ENCODE data around the gene MRM2. TPM values are rescaled to one million over a fixed set of nuclear protein-coding genes. Genes with fewer than 3 reads are reported as not detected.

The MRM2 gene
- total RNA-seq, 1 experiment from 2014 or later = 32.2 TPM

GRCh38 chr7:2195400-2196246, 46.4 kb downstream of the MRM2 start:
- Histone ChIP-seq H3K9me3 (peaks cover 3% of the 10 kb centered on the region), H3K4me3 (no peak overlapping the region), H3K36me3 (peaks cover 25% of the 10 kb centered on the region), H3K27me3 (no peaks in the 10 kb centered on the region)
- no peak for DNase-seq

GRCh38 chr7:2193575-2194305, 48.3 kb downstream of the MRM2 start:
- H3K9me3 ChIP-seq = peaks cover 3% of the 10 kb centered on the region
- no peaks in the 10 kb centered on the region for H3K27me3 ChIP-seq
- H3K36me3 ChIP-seq = peaks cover 20% of the 10 kb centered on the region
- no peak overlapping the region for H3K4me3 ChIP-seq
- no peak for DNase-seq

- Histone ChIP-seq H3K36me3 (peaks cover 22% of the 10 kb centered on the region), H3K4me3 (no peak overlapping the region), H3K27me3 (no peaks in the 10 kb centered on the region), H3K9me3 (peaks cover 3% of the 10 kb centered on the region)
- DNase-seq = no peak
These were observed 49.0 kb downstream of the MRM2 start for GRCh38 chr7:2192831-2193534.

- DNase-seq = no peak
- Histone ChIP-seq H3K4me3 (no peak overlapping the region), H3K9me3 (peaks cover 3% of the 10 kb centered on the region), H3K27me3 (no peaks in the 10 kb centered on the region), H3K36me3 (peaks cover 11% of the 10 kb centered on the region)
These were observed 51.0 kb downstream of the MRM2 start for GRCh38 chr7:2191016-2191415.

- Histone ChIP-seq H3K4me3 (no peak overlapping the region), H3K36me3 (peaks cover 8% of the 10 kb centered on the region), H3K9me3 (peaks cover 3% of the 10 kb centered on the region), H3K27me3 (no peaks in the 10 kb centered on the region)
- DNase-seq = no peak
These were observed 51.5 kb downstream of the MRM2 start for GRCh38 chr7:2190531-2190930.

GRCh38 chr7:2186166-2186565, 55.8 kb downstream of the MRM2 start:
- H3K36me3 ChIP-seq = peaks cover 4% of the 10 kb centered on the region; the same call in 1 of the 2 replicates
- no peak for DNase-seq
- no peak overlapping the region for H3K4me3 ChIP-seq
- H3K27me3 ChIP-seq = no peaks in the 10 kb centered on the region
- H3K9me3 ChIP-seq = no peaks in the 10 kb centered on the region

- Histone ChIP-seq H3K9me3 (no peaks in the 10 kb centered on the region), H3K27me3 (no peaks in the 10 kb centered on the region), H3K4me3 (no peak overlapping the region), H3K36me3 (peaks cover 4% of the 10 kb centered on the region; the same call in 1 of the 2 replicates)
- DNase-seq = no peak
These were observed 56.3 kb downstream of the MRM2 start for GRCh38 chr7:2185715-2186114.

Other genes with a start within 250 kb of the MRM2 start
- 58.7 and 65.1 TPM in 2 replicates for gene MAD1L1, start 9.3 kb downstream of the MRM2 start, total RNA-seq (2014; rRNA removed; shearing (Covaris generic); ENCODE audit: low replicate concordance)
- 46.6 and 68.4 TPM in 2 replicates for gene NUDT1, start within 50 bp of the MRM2 start, total RNA-seq (2014; rRNA removed; shearing (Covaris generic); ENCODE audit: low replicate concordance)
- 14.3 and 26.8 TPM in 2 replicates for gene SNX8, start 72.2 kb upstream of the MRM2 start, total RNA-seq (2014; rRNA removed; shearing (Covaris generic); ENCODE audit: low replicate concordance)
- gene EIF3B, start 112.6 kb upstream of the MRM2 start, total RNA-seq (2014; rRNA removed; shearing (Covaris generic); ENCODE audit: low replicate concordance) = 270 and 299 TPM in 2 replicates
- gene CHST12, start 161.4 kb upstream of the MRM2 start, total RNA-seq (2014; rRNA removed; shearing (Covaris generic); ENCODE audit: low replicate concordance) = 6.2 and 25.5 TPM in 2 replicates
- not detected in 2 replicates for gene GRIFIN, start 234.2 kb upstream of the MRM2 start, total RNA-seq (2014; rRNA removed; shearing (Covaris generic); ENCODE audit: low replicate concordance)

Data from MG63 (cell line).